ENCODE data around the gene LDHD. TPM values are rescaled to one million over a fixed set of nuclear protein-coding genes. Genes with fewer than 3 reads are reported as not detected.

Gene LDHD
- polyA plus RNA-seq, 1 experiment, result 0.71 TPM

GRCh38 chr16:75099738-75100602 is 16.6 kb downstream of the LDHD start:
- Histone ChIP-seq H3K4me3 (ENCODE audit: low read depth, low read length) (no peak overlapping the region), H3K36me3 (ENCODE audit: control insufficient read depth, insufficient read depth, low read length) (peaks cover 2% of the 10 kb centered on the region), H3K27me3 (ENCODE audit: control insufficient read depth, insufficient read depth, low read length) (no peaks in the 10 kb centered on the region)
- POLR2A ChIA-PET, result no interaction called here
- CTCF ChIA-PET, result interaction anchor here (0.7 to 3.6 kb wide), 4 partner anchors 11 to 82 kb away, joined by 3 to 18 read pairs (median 9); no protein-coding TSS in a partner anchor
- no peak for DNase-seq (ENCODE audit: low read depth)
- TF ChIP-seq CTCF (IDR thresholded peaks at IDR 0.05; ENCODE audit: insufficient read depth, low read depth, low read length), result no peak

- POLR2A ChIA-PET, result no interaction called here
- H3K27me3 ChIP-seq (ENCODE audit: control insufficient read depth, insufficient read depth, low read length), result no peaks in the 10 kb centered on the region
- TF ChIP-seq CTCF (IDR thresholded peaks at IDR 0.05; ENCODE audit: insufficient read depth, low read depth, low read length), result no peak
- H3K36me3 ChIP-seq (ENCODE audit: control insufficient read depth, insufficient read depth, low read length), result peaks cover 2% of the 10 kb centered on the region
- no peak overlapping the region for H3K4me3 ChIP-seq (ENCODE audit: low read depth, low read length)
- CTCF ChIA-PET, result interaction anchor here (0.7 to 2.8 kb wide), 2 partner anchors 12 to 81 kb away, joined by 3 to 18 read pairs; no protein-coding TSS in a partner anchor
- DNase-seq (ENCODE audit: low read depth), result no peak
Observed at GRCh38 chr16:75099075-75099667, 17.4 kb downstream of the LDHD start.

DNA sequence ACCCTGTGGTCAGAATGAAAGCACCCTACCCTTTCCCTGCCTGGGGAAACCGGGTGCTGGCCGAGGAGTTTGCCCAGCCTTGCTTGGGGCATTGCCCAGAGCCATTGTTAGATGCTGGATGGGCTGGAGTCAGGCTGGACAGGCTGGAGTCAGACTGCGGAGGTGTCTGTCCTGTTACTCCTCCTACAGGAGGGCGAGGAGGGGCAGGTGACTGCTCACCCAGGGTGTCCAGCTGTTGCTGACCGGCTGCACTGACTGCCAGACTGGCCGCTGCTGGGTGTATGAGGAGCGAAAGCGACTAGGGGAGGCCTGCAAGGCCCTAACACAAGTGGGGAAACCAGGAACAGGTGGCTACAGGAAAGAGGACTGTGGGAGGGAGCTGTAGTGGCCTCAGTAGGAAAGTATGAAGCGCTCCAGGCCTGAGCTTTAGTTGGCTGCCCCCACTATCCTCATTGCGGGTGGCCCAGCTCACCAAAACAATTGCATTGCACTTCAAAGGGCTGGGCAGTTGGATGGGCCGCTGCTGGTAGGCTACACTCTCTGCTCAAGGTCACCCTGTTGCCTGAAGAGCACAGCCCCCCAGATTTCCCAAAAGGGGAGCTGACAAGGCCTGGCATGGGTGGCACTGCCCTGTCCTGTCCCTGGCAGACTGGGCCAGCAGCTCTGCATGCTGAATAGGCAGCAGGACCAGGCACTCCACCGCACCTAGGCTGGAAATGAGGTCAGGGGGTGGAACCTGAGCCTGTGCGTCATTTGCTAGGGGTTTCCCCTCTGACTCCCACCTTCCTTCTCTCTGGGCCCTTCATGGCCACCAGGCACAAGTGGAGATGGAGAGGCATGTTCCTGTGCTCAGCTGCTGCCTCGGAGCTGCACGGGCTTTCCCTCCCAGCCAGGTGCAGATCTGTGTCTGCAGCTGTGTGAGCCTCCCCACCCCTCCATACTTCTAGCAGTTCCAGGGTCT is 18.4 kb downstream of the LDHD start:
- H3K4me3 ChIP-seq (ENCODE audit: low read depth, low read length), result no peak overlapping the region
- DNase-seq (ENCODE audit: low read depth), result no peak
- no peak for TF ChIP-seq CTCF (IDR thresholded peaks at IDR 0.05; ENCODE audit: insufficient read depth, low read depth, low read length)
- H3K36me3 ChIP-seq (ENCODE audit: control insufficient read depth, insufficient read depth, low read length), result peaks cover 2% of the 10 kb centered on the region
- POLR2A ChIA-PET, result no interaction called here
- CTCF ChIA-PET, result interaction anchor here (1.0 to 2.8 kb wide), 3 partner anchors 7 to 100 kb away, joined by 5 to 18 read pairs (median 8); partner anchors contain the start of gene ZNRF1
- no peaks in the 10 kb centered on the region for H3K27me3 ChIP-seq (ENCODE audit: control insufficient read depth, insufficient read depth, low read length)

GRCh38 chr16:75097191-75097761 is 19.3 kb downstream of the LDHD start:
- no peaks in the 10 kb centered on the region for H3K27me3 ChIP-seq (ENCODE audit: control insufficient read depth, insufficient read depth, low read length)
- TF ChIP-seq CTCF (IDR thresholded peaks at IDR 0.05; ENCODE audit: insufficient read depth, low read depth, low read length), result no peak
- CTCF ChIA-PET, result interaction anchor here (1.0 to 2.8 kb wide), 4 partner anchors 8 to 99 kb away, joined by 4 to 18 read pairs (median 6); partner anchors contain the start of gene ZNRF1

More at GRCh38 chr16:75097191-75097761, 19.3 kb downstream of the LDHD start:
- POLR2A ChIA-PET, result no interaction called here
- H3K4me3 ChIP-seq (ENCODE audit: low read depth, low read length), result no peak overlapping the region
- peaks cover 2% of the 10 kb centered on the region for H3K36me3 ChIP-seq (ENCODE audit: control insufficient read depth, insufficient read depth, low read length)
- no peak for DNase-seq (ENCODE audit: low read depth)

All from BJ (cell line).